Bronchus fibroblast of lung (primary cell): ENCODE measurements around the gene EYS. TPM values are rescaled to one million over a fixed set of nuclear protein-coding genes. Genes with fewer than 3 reads are reported as not detected.

Experiments used
- total RNA-seq: library from RNA; depleted of rRNA; stranded (reverse); fragments of >200 nt; gene quantifications from 2 replicates; pipeline ENCODE4 v1.2.3, GENCODE V29; 2015

Gene EYS
- under 0.01 TPM in 1 of 2 replicates, not detected in the other for total RNA-seq

DNA sequence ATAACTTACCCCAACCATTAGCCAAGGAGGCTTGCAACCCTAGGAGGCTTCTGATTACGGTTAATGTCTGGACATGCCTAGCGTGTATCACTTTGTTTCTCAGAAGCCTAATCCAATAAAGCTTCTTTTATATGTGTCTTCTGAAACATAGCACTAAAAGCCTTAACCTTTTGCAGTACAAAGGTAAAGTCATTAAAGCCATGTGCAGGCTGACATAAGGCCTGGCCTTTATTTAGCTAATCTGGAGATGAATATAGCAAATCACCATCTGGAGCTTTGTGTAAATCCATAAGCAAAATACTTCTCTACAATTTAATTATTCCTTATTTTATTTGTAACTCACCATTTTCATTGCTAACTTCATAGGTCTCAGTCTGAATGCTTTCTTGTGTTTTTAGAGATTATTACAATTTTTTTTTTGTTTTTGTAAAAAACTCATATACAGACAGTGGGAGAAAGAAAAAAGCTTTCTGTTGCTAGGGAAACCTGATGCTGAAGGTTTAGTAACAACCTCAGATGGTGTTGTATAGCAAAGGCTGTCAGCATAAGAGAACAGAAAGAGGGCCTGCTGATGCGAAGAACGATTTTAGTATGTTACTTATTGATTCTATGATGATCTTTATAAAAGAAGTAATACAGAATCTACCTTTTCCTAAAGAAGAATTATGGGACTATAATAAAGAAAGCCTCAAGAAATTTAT lies at the start of gene EYS:
Gene EYS (minus strand): TSS at position 101 of the 701 bp plus-strand sequence. CDS start 211,816 bp downstream, outside the sequence.

